Panc1 (cell line): ENCODE results near the gene UBAC2.

ENCODE experiments used
- POLR2AphosphoS5 ChIP-seq: IDR thresholded peaks from 2 replicates; pipeline ENCODE4 v1.6.1; 2012; ENCODE audit warnings: mild to moderate bottlenecking, low read depth, low read length, moderate library complexity
- TF ChIP-seq, protein P1 (sequence below): fragments of 450-650 bp; IDR thresholded peaks from 2 replicates; pipeline ENCODE4 v1.5.1; 2017; ENCODE audit warnings: mild to moderate bottlenecking

DNA sequence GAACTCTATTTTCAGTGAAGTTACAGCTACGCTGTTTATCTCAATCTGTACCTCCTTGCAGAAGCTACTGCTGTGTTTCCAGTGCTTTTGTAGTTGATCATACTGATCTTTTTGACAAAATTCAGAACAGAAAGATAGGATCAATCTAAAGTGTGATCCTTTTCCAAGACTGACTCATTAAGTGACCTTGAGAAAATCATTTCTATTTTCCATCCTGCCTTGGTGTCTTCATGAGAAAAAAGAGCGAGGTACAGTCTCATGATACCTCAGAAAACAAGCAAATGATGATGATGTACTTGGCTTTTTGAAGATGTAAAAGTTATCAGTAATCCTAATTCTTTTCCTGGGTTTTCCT lies 152.6 kb downstream of the UBAC2 start:
- TF ChIP-seq, protein P1, sequence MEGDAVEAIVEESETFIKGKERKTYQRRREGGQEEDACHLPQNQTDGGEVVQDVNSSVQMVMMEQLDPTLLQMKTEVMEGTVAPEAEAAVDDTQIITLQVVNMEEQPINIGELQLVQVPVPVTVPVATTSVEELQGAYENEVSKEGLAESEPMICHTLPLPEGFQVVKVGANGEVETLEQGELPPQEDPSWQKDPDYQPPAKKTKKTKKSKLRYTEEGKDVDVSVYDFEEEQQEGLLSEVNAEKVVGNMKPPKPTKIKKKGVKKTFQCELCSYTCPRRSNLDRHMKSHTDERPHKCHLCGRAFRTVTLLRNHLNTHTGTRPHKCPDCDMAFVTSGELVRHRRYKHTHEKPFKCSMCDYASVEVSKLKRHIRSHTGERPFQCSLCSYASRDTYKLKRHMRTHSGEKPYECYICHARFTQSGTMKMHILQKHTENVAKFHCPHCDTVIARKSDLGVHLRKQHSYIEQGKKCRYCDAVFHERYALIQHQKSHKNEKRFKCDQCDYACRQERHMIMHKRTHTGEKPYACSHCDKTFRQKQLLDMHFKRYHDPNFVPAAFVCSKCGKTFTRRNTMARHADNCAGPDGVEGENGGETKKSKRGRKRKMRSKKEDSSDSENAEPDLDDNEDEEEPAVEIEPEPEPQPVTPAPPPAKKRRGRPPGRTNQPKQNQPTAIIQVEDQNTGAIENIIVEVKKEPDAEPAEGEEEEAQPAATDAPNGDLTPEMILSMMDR: no peak
- no peak for TF ChIP-seq POLR2AphosphoS5
